Adrenal gland (tissue), 5 donors: Measurements from ENCODE around the gene AR.

Source experiments
- CTCF ChIP-seq, 6 experiments: fragments of 450-650 bp in 4 of 6; fragments of 200-600 bp in 2 of 6; sonication (generic) in 1 of 6; IDR thresholded peaks; 1 replicate in 5 of 6; 2 replicates in 1 of 6; pipeline versions ENCODE4 v1.5.1 to v1.8.0; 2016 to 2021; ENCODE audit warnings: antibody characterized with exemption in 6 of 6, mild to moderate bottlenecking in 2 of 6, moderate library complexity in 1 of 6
- POLR2A ChIP-seq, 2 donors: fragments of 450-650 bp; IDR thresholded peaks; one replicate each; pipeline ENCODE4 v1.6.1; 2017; ENCODE audit warnings: antibody characterized with exemption in 2 of 2, mild to moderate bottlenecking in 2 of 2, moderate library complexity in 1 of 2
- donor health status: DM: no; HTN: no; CAD: no.

GRCh38 chrX:67536564-67536963, 7.3 kb upstream of the AR start:
- TF ChIP-seq CTCF (IDR thresholded peaks at IDR 0.05) (no peak), POLR2A (IDR thresholded peaks at IDR 0.05) (no peak)
